22Rv1 (cell line): ENCODE measurements around the gene MUC22.

Source experiments
- H3K27ac ChIP-seq: fragments of 450-650 bp; 2 replicates; pipeline ENCODE4 v1.5.1; 2017
- ZFX ChIP-seq: fragments of 450-650 bp; IDR thresholded peaks from 2 replicates; pipeline ENCODE4 v1.6.1; 2017; ENCODE audit warnings: antibody characterized with exemption, borderline replicate concordance
- TF ChIP-seq, protein P1 (sequence below): fragments of 450-650 bp; IDR thresholded peaks from 2 replicates; pipeline ENCODE4 v1.5.1; 2017; ENCODE audit warnings: mild to moderate bottlenecking

MUC22 gene

GRCh38 chr6:31076611-31077010, 66.3 kb downstream of the MUC22 start:
- no peak overlapping the region for H3K27ac ChIP-seq
- no peak for TF ChIP-seq ZFX
- TF ChIP-seq, protein P1, sequence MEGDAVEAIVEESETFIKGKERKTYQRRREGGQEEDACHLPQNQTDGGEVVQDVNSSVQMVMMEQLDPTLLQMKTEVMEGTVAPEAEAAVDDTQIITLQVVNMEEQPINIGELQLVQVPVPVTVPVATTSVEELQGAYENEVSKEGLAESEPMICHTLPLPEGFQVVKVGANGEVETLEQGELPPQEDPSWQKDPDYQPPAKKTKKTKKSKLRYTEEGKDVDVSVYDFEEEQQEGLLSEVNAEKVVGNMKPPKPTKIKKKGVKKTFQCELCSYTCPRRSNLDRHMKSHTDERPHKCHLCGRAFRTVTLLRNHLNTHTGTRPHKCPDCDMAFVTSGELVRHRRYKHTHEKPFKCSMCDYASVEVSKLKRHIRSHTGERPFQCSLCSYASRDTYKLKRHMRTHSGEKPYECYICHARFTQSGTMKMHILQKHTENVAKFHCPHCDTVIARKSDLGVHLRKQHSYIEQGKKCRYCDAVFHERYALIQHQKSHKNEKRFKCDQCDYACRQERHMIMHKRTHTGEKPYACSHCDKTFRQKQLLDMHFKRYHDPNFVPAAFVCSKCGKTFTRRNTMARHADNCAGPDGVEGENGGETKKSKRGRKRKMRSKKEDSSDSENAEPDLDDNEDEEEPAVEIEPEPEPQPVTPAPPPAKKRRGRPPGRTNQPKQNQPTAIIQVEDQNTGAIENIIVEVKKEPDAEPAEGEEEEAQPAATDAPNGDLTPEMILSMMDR: no peak

GRCh38 chr6:31079656-31080261, 69.5 kb downstream of the MUC22 start:
- TF ChIP-seq ZFX: no peak
- TF ChIP-seq, protein P1: peak; percentile 97
- H3K27ac ChIP-seq: no peak overlapping the region

DNA sequence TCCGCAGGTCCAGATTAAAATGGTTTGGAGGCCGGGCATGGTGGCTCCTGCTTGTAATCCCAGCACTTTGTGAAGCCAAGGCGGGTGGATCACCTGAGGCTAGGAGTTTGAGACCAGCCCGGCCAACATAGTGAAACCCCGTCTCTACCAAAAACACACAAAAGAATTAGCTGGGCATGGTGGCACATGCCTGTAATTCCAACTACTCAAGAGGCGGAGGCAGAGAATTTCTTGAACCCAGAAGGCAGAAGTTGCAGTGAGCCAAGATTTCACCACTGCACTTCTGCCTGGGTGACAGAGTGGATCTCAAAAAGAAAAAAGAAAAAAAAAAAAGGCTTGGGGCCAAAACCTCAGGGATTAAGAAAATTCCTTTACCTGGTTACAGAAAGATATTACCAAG, 71.6 kb downstream of the MUC22 start:
- TF ChIP-seq, protein P1: no peak
- TF ChIP-seq ZFX: no peak
- no peak overlapping the region for H3K27ac ChIP-seq

- no peak for TF ChIP-seq ZFX
- TF ChIP-seq, protein P1: peak; percentile 58
Observed at GRCh38 chr6:31083742-31084354, 73.6 kb downstream of the MUC22 start.

More at GRCh38 chr6:31083742-31084354, 73.6 kb downstream of the MUC22 start:
- no peak overlapping the region for H3K27ac ChIP-seq
